ENCODE results near the gene CCS.

The CCS gene

GRCh38 chr11:66626382-66626781 is 33.4 kb downstream of the CCS start:
- Histone ChIP-seq H4K20me1 (ENCODE audit: low read depth, low read length) (peaks cover 40% of the 10 kb centered on the region), H3K36me3 (ENCODE audit: low read length) (peaks cover 58% of the 10 kb centered on the region), H3K27me3 (ENCODE audit: low read length) (no peaks in the 10 kb centered on the region), H3K79me2 (ENCODE audit: insufficient read depth, low read length) (peaks cover 100% of the 10 kb centered on the region), H3K27ac (ENCODE audit: low read depth, low read length) (no peak overlapping the region), H3K9ac (ENCODE audit: low read length) (no peak overlapping the region), H3F3A (ENCODE audit: insufficient read depth) (0 out of 2 replicates have a peak, but pooled peaks cover 8% of the 10 kb centered on the region), H3K4me2 (ENCODE audit: low read depth, low read length, poor library complexity, severe bottlenecking) (no peak overlapping the region), H2AFZ (ENCODE audit: low read depth, low read length, severe bottlenecking) (no peak overlapping the region), H3K9me3 (ENCODE audit: insufficient read depth, low read length) (no peaks in the 10 kb centered on the region), H3K9me2 (replicated peaks; ENCODE audit: insufficient read depth, low read length) (no peaks in the 10 kb centered on the region), H3K4me3 (ENCODE audit: insufficient read depth, low read length, poor library complexity, severe bottlenecking) (no peak overlapping the region)
- TF ChIP-seq EZH2phosphoT487 (conservative IDR thresholded peaks at IDR 0.05; ENCODE audit: low read length) (no peak), CTCF (IDR thresholded peaks at IDR 0.05; ENCODE audit: insufficient read depth, low read length, poor library complexity, severe bottlenecking) (no peak)

DNA sequence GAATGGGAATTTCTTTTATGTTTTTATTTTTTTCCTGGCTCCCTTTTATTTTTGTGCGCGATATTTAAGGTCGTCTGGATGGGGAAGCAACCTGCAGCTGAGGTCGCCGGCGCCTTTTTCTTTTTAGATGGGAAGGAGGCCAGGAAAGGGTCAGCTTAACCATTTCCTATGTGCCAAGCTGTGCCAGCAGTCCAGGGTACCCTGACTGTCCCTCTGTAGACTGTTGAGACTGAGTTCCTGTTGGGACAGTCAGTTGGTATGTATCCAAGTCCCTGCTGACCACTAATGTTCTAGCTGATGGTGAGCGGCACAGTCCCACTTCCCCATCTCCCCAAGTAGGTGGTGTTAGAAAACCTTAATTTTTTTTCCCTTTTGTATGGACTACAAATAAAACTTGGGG is 33.9 kb downstream of the CCS start:
- TF ChIP-seq EZH2phosphoT487 (conservative IDR thresholded peaks at IDR 0.05; ENCODE audit: low read length): no peak
- no peak for TF ChIP-seq CTCF (IDR thresholded peaks at IDR 0.05; ENCODE audit: insufficient read depth, low read length, poor library complexity, severe bottlenecking)
- Histone ChIP-seq H3K9ac (ENCODE audit: low read length) (no peak overlapping the region), H3K27me3 (ENCODE audit: low read length) (no peaks in the 10 kb centered on the region), H4K20me1 (ENCODE audit: low read depth, low read length) (peaks cover 36% of the 10 kb centered on the region), H3K9me3 (ENCODE audit: insufficient read depth, low read length) (no peaks in the 10 kb centered on the region), H3K36me3 (ENCODE audit: low read length) (peaks cover 57% of the 10 kb centered on the region), H2AFZ (ENCODE audit: low read depth, low read length, severe bottlenecking) (no peak overlapping the region), H3K4me2 (ENCODE audit: low read depth, low read length, poor library complexity, severe bottlenecking) (no peak overlapping the region), H3F3A (ENCODE audit: insufficient read depth) (peaks cover 11% of the 10 kb centered on the region; the same call in 1 of the 2 replicates), H3K4me3 (ENCODE audit: insufficient read depth, low read length, poor library complexity, severe bottlenecking) (no peak overlapping the region), H3K79me2 (ENCODE audit: insufficient read depth, low read length) (peaks cover 100% of the 10 kb centered on the region), H3K27ac (ENCODE audit: low read depth, low read length) (no peak overlapping the region), H3K9me2 (replicated peaks; ENCODE audit: insufficient read depth, low read length) (no peaks in the 10 kb centered on the region)

- peaks cover 29% of the 10 kb centered on the region for H4K20me1 ChIP-seq (ENCODE audit: low read depth, low read length)
- TF ChIP-seq CTCF (IDR thresholded peaks at IDR 0.05; ENCODE audit: insufficient read depth, low read length, poor library complexity, severe bottlenecking) (no peak), EZH2phosphoT487 (conservative IDR thresholded peaks at IDR 0.05; ENCODE audit: low read length) (no peak)
Measured at GRCh38 chr11:66628061-66628603, 35.1 kb downstream of the CCS start.

More at GRCh38 chr11:66628061-66628603, 35.1 kb downstream of the CCS start:
- Histone ChIP-seq H3K9me3 (ENCODE audit: insufficient read depth, low read length) (no peaks in the 10 kb centered on the region), H3K27me3 (ENCODE audit: low read length) (no peaks in the 10 kb centered on the region), H3K36me3 (ENCODE audit: low read length) (peaks cover 50% of the 10 kb centered on the region), H3K4me3 (ENCODE audit: insufficient read depth, low read length, poor library complexity, severe bottlenecking) (no peak overlapping the region), H3K9me2 (replicated peaks; ENCODE audit: insufficient read depth, low read length) (no peaks in the 10 kb centered on the region), H3F3A (ENCODE audit: insufficient read depth) (peaks cover 18% of the 10 kb centered on the region; the same call in 1 of the 2 replicates), H3K79me2 (ENCODE audit: insufficient read depth, low read length) (peaks cover 99% of the 10 kb centered on the region), H3K27ac (ENCODE audit: low read depth, low read length) (no peak overlapping the region), H3K9ac (ENCODE audit: low read length) (no peak overlapping the region), H3K4me2 (ENCODE audit: low read depth, low read length, poor library complexity, severe bottlenecking) (no peak overlapping the region), H2AFZ (ENCODE audit: low read depth, low read length, severe bottlenecking) (no peak overlapping the region)
